Esophagus squamous epithelium (tissue), 5 donors: ENCODE measurements around the gene C1orf185. TPM values are rescaled to one million over a fixed set of nuclear protein-coding genes. Genes with fewer than 3 reads are reported as not detected.
"Not testable (repeated sequence)": the region's sequence is repeated elsewhere in the genome, so short reads cannot be mapped to it uniquely, and the experiment has no call there.

Source experiments
- DNase-seq: peaks from one replicate; lab custom pipeline; 2025; lab: John Stamatoyannopoulos, UW
- H3K27ac ChIP-seq, 4 donors: fragments of 200-600 bp; sonication (generic); one replicate each; pipeline ENCODE4 v1.5.1; 2016 to 2019; ENCODE audit warnings: mild to moderate bottlenecking in 1 of 4
- H3K27me3 ChIP-seq, 4 donors: fragments of 200-600 bp; sonication (generic); 1 replicate in 3 of 4; 2 replicates in 1 of 4; pipeline versions ENCODE4 v1.5.1 to v1.6.0; 2017 to 2021; ENCODE audit warnings: antibody characterized with exemption in 1 of 4
- H3K36me3 ChIP-seq, 3 donors: fragments of 200-600 bp; sonication (generic); one replicate each; pipeline ENCODE4 v1.5.1; 2016 to 2019
- H3K4me1 ChIP-seq, 3 donors: fragments of 200-600 bp; sonication (generic); one replicate each; pipeline ENCODE4 v1.5.1; 2017 to 2019
- H3K4me3 ChIP-seq, 4 donors: fragments of 200-600 bp; sonication (generic); 1 replicate in 3 of 4; 2 replicates in 1 of 4; pipeline ENCODE4 v1.5.1; 2016 to 2019; ENCODE audit warnings: mild to moderate bottlenecking in 2 of 4, moderate library complexity in 1 of 4
- H3K9me3 ChIP-seq, 3 donors: fragments of 200-600 bp; sonication (generic); one replicate each; pipeline ENCODE4 v1.5.1; 2016 to 2019
- POLR2A ChIP-seq, 4 donors: fragments of 450-650 bp; IDR thresholded peaks; one replicate each; pipeline ENCODE4 v1.6.1; 2017; ENCODE audit warnings: antibody characterized with exemption in 4 of 4, mild to moderate bottlenecking in 4 of 4, moderate library complexity in 3 of 4
- WGBS, 2 donors: methylation state at CpG; one replicate each; pipeline ENCODE4 v1.1.5; 2018; 5-methylcytosine and 5-hydroxymethylcytosine counted together
- intact Hi-C: fragments of 100-400 bp; cut with DNase I; formaldehyde crosslinking; loops from one replicate; pipeline ENCODE4 v1.15.0; 2022
- total RNA-seq, 4 donors: library from RNA; depleted of rRNA; stranded (reverse); fragments of >200 nt; gene quantifications; one replicate each; pipeline ENCODE4 v1.1.0, GENCODE V29; 2016
- TF ChIP-seq, protein P1 (sequence below), 6 experiments: fragments of 450-650 bp in 4 of 6; fragments of 200-600 bp in 2 of 6; sonication (generic) in 2 of 6; IDR thresholded peaks; one replicate each; pipeline ENCODE4 v1.5.1; 2016 to 2019; ENCODE audit warnings: antibody characterized with exemption in 6 of 6, mild to moderate bottlenecking in 4 of 6, moderate library complexity in 4 of 6
- donor health status: DM: yes; HTN: yes; CAD: no.

Gene C1orf185
- total RNA-seq, 4 donors from 2014 or later = not detected

DNA sequence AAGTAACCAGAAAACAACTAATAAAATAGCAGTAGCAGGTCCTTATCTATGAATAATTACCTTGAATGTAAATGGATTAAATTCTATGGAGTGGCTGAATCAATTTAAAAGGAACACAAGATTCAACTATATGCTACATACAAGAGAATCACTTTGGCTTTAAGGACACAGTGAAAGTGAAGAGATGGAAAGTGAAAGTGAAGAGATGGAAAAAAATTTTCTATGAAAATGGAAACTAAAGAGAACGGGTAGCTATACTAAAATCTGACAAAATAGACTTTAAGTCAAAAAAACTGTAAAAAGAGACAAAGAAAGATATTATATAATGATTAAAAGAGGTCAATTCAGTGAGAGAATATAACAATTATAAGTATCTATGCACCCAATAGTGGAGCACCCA lies 54.7 kb downstream of the C1orf185 start:
- H3K4me3 ChIP-seq = no peak overlapping the region
- H3K9me3 ChIP-seq = peaks cover 0 to 18% (median 0%) of the 10 kb centered on the region in 3 donors
- DNase-seq = no peak
- WGBS, 2 donors = 41 to 50% methylated on average over 1 of the region's 1 CpG
- TF ChIP-seq, protein P1, sequence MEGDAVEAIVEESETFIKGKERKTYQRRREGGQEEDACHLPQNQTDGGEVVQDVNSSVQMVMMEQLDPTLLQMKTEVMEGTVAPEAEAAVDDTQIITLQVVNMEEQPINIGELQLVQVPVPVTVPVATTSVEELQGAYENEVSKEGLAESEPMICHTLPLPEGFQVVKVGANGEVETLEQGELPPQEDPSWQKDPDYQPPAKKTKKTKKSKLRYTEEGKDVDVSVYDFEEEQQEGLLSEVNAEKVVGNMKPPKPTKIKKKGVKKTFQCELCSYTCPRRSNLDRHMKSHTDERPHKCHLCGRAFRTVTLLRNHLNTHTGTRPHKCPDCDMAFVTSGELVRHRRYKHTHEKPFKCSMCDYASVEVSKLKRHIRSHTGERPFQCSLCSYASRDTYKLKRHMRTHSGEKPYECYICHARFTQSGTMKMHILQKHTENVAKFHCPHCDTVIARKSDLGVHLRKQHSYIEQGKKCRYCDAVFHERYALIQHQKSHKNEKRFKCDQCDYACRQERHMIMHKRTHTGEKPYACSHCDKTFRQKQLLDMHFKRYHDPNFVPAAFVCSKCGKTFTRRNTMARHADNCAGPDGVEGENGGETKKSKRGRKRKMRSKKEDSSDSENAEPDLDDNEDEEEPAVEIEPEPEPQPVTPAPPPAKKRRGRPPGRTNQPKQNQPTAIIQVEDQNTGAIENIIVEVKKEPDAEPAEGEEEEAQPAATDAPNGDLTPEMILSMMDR (IDR thresholded peaks at IDR 0.05) = no peak
- TF ChIP-seq POLR2A (IDR thresholded peaks at IDR 0.05) = no peak
- no peaks in the 10 kb centered on the region for H3K36me3 ChIP-seq
- no peaks in the 10 kb centered on the region for H3K4me1 ChIP-seq
- H3K27ac ChIP-seq = no peak overlapping the region
- H3K27me3 ChIP-seq = peaks cover 0 to 6% (median 0%) of the 10 kb centered on the region in 4 donors
- intact Hi-C loops = no loop called here

DNA sequence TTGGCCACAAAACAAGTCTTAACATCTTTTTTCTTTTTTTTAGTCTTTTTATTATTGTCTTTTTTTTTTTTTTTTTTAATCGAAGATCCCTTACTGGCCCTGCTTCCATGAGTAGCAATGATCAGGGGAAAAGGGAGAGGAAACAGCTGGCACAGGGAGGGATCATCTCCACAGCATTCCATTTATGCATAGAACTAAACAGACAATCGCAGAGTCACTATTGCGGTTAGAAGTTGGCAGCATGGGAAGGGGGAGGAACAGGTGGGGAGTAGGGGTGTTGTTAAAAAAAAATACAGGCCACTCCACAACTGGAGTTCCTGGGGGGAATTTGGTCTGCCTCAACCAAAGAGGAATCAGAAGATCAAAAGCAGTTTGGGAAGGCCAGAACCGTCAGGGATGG lies 55.4 kb downstream of the C1orf185 start:
- no peak for DNase-seq
- TF ChIP-seq, protein P1 (IDR thresholded peaks at IDR 0.05) = no peak
- TF ChIP-seq POLR2A (IDR thresholded peaks at IDR 0.05) = no peak
- Histone ChIP-seq H3K36me3 (no peaks in the 10 kb centered on the region), H3K27ac (no peak overlapping the region), H3K27me3 (peaks cover 0 to 6% (median 0%) of the 10 kb centered on the region in 4 donors), H3K4me1 (no peaks in the 10 kb centered on the region), H3K9me3 (peaks cover 0 to 18% (median 0%) of the 10 kb centered on the region in 3 donors), H3K4me3 (no peak overlapping the region)
- 54 to 70% methylated on average over 4 of the region's 4 CpGs for WGBS, 2 donors
- intact Hi-C loops = no loop called here

- Histone ChIP-seq H3K36me3 (no peaks in the 10 kb centered on the region), H3K4me1 (no peaks in the 10 kb centered on the region), H3K4me3 (no peak overlapping the region), H3K27me3 (peaks cover 0 to 6% (median 0%) of the 10 kb centered on the region in 4 donors), H3K9me3 (peaks cover 0 to 18% (median 0%) of the 10 kb centered on the region in 3 donors), H3K27ac (no peak overlapping the region)
- no peak for DNase-seq
- no peak for TF ChIP-seq POLR2A (IDR thresholded peaks at IDR 0.05)
- TF ChIP-seq, protein P1 (IDR thresholded peaks at IDR 0.05) = no peak
- intact Hi-C loops = no loop called here
- 88 to 94% methylated on average over 4 of the region's 4 CpGs for WGBS, 2 donors
These were observed 56.2 kb downstream of the C1orf185 start for GRCh38 chr1:51158263-51158662.

DNA sequence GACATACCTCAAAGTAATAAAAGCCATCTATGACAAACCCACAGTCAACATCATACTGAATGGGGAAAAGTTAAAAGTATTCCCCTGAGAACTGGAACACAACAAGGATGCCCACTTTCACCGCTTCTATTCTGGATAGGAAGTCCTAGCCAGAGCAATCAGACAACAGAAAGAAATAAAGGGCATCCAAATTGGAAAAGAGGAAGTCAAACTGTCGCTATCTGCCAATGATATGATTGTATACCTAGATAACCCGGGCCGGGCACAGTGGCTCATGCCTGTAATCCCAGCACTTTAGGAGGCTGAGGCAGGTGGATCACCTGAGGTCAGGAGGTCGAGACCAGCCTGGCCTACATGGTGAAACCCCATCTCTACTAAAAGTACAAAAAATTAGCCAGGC lies 60.5 kb downstream of the C1orf185 start:
- H3K36me3 ChIP-seq, H3K27ac ChIP-seq, H3K9me3 ChIP-seq, DNase-seq, H3K4me3 ChIP-seq, intact Hi-C loops, H3K27me3 ChIP-seq, H3K4me1 ChIP-seq: not testable (repeated sequence)
- whole genome bisulfite sequencing, 2 donors = 69 to 84% methylated on average over 4 to 5 of the region's 5 CpGs

DNA sequence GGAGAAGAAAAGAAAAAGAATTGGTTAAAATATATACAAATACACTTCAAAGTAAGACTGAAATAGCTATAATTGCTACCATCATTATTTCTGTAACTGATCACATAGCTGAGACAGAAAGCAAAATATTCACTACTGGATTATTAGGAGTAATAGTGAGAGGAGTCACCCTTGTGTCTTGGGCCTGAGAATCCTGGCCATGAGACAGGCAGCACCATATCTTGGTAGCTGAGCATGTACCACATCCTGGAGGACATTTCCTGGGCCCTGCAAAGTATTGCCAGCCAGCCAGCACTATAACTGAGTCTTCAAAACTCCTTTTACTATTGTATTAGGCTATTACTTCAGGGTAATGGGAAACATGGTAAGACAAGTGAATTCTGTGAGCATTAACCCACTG lies 63.5 kb downstream of the C1orf185 start:
- Histone ChIP-seq H3K4me3 (no peak overlapping the region), H3K27me3 (no peaks in the 10 kb centered on the region), H3K36me3 (no peaks in the 10 kb centered on the region), H3K9me3 (no peaks in the 10 kb centered on the region), H3K27ac (no peak overlapping the region), H3K4me1 (peaks cover 0 to 4% (median 3%) of the 10 kb centered on the region in 3 donors)
- intact Hi-C loops = no loop called here
- TF ChIP-seq POLR2A (IDR thresholded peaks at IDR 0.05) = no peak
- TF ChIP-seq, protein P1 (IDR thresholded peaks at IDR 0.05) = no peak
- DNase-seq = no peak
